ENCODE data around the gene VPS26B. TPM values are rescaled to one million over a fixed set of nuclear protein-coding genes. Genes with fewer than 3 reads are reported as not detected.

Gene VPS26B
- polyA plus RNA-seq = 64.4 and 73.2 TPM in 2 replicates

GRCh38 chr11:134223836-134224709 is at the start of gene VPS26B, which contains the start of gene NCAPD3:
TSS of gene VPS26B (plus strand) at chr11:134224671. CDS start at chr11:134225123, 452 bp downstream.
TSS of gene NCAPD3 (minus strand) at chr11:134223967. CDS start at chr11:134223926, 41 bp downstream.

GRCh38 chr11:134253188-134253993 is 28.9 kb downstream of the VPS26B start, which contains the start of the genes ACAD8 and THYN1:
TSS of gene ACAD8 (plus strand) at chr11:134253568. CDS start at chr11:134253601, 33 bp downstream.
TSS of gene THYN1 (minus strand) at chr11:134253352. CDS start at chr11:134252882, 470 bp downstream.

GRCh38 chr11:134275534-134276395 is 51.3 kb downstream of the VPS26B start, which contains the start of gene GLB1L3:
TSS of gene GLB1L3 (plus strand) at chr11:134276379. CDS start at chr11:134276741, 362 bp downstream.

Other genes with a start within 250 kb of the VPS26B start
- 7.0 and 13.8 TPM in 2 replicates for gene JAM3, start 155.6 kb upstream of the VPS26B start, polyA plus RNA-seq
- gene NCAPD3, start 704 bp upstream of the VPS26B start, polyA plus RNA-seq = 6.1 and 7.0 TPM in 2 replicates
- gene THYN1, start 28.7 kb downstream of the VPS26B start, polyA plus RNA-seq = 156 and 165 TPM in 2 replicates
- 31.1 and 39.1 TPM in 2 replicates for gene ACAD8, start 28.9 kb downstream of the VPS26B start, polyA plus RNA-seq
- gene GLB1L3, start 51.7 kb downstream of the VPS26B start, polyA plus RNA-seq = 0.59 and 0.69 TPM in 2 replicates
- gene GLB1L2, start 107.3 kb downstream of the VPS26B start, polyA plus RNA-seq = 2.1 and 4.9 TPM in 2 replicates
- gene B3GAT1, start 187.6 kb downstream of the VPS26B start, polyA plus RNA-seq = 24.6 and 25.4 TPM in 2 replicates